HEK293 (cell line): ENCODE measurements around the gene GCNT2.

ENCODE experiments used
- CTCF ChIA-PET: fragments of 350-600 bp; formaldehyde crosslinking; extraction: SDS; loops from one replicate; lab custom pipeline; 2021; ENCODE audit warnings: antibody characterized with exemption; lab: Yijun Ruan, JAX
- POLR2A ChIA-PET: fragments of 300-600 bp; formaldehyde crosslinking; extraction: SDS; loops from one replicate; lab custom pipeline; 2020; ENCODE audit warnings: antibody characterized with exemption, inconsistent platforms; lab: Yijun Ruan, JAX
- H3K27ac ChIP-seq: fragments of 200-500 bp; sonication (Bioruptor generic); 2 replicates; pipeline ENCODE4 v1.5.1; 2014; ENCODE audit warnings: low read depth, low read length, control low read depth, inconsistent platforms; ENCODE audit errors: extremely low read depth
- H3K36me3 ChIP-seq, 2 experiments: fragments of 200-500 bp in 1 of 2; sonication (Bioruptor generic) in 1 of 2; 1 replicate in 1 of 2; 2 replicates in 1 of 2; pipeline ENCODE4 v1.5.1; 2014 to 2017; ENCODE audit warnings: inconsistent platforms in 2 of 2, low read length in 2 of 2; ENCODE audit not compliant: control insufficient read depth in 2 of 2, insufficient read depth in 1 of 2
- H3K4me1 ChIP-seq: fragments of 200-500 bp; sonication (Bioruptor generic); 2 replicates; pipeline ENCODE4 v1.5.1; 2014; ENCODE audit warnings: mild to moderate bottlenecking, low read length, inconsistent platforms; ENCODE audit not compliant: control insufficient read depth, insufficient read depth
- H3K4me3 ChIP-seq: 2 replicates; pipeline ENCODE4 v1.5.1; 2011; ENCODE audit warnings: low read depth, mild to moderate bottlenecking, control low read depth, low read length, moderate library complexity
- H3K9me3 ChIP-seq: fragments of 200-500 bp; sonication (Bioruptor generic); 2 replicates; pipeline ENCODE4 v1.5.1; 2014; ENCODE audit warnings: low read depth, low read length, inconsistent platforms; ENCODE audit not compliant: control insufficient read depth, insufficient read depth
- ATF2 ChIP-seq: fragments of 450-650 bp; formaldehyde crosslinking; IDR thresholded peaks from 2 replicates; pipeline ENCODE4 v1.5.1; 2016; ENCODE audit warnings: missing biosample characterization, missing genetic modification characterization, low read depth
- BCL11B ChIP-seq: fragments of 450-650 bp; formaldehyde crosslinking; IDR thresholded peaks from 2 replicates; pipeline ENCODE4 v1.5.1; 2016; ENCODE audit warnings: low read depth, missing biosample characterization, missing genetic modification characterization
- EGR2 ChIP-seq: fragments of 450-650 bp; formaldehyde crosslinking; IDR thresholded peaks from 2 replicates; pipeline ENCODE4 v1.5.1; 2016; ENCODE audit warnings: low read depth, missing biosample characterization, missing genetic modification characterization
- GFI1B ChIP-seq: fragments of 450-650 bp; formaldehyde crosslinking; IDR thresholded peaks from 2 replicates; pipeline ENCODE4 v1.5.1; 2016; ENCODE audit warnings: missing biosample characterization, missing genetic modification characterization
- KLF8 ChIP-seq: fragments of 450-650 bp; formaldehyde crosslinking; IDR thresholded peaks from 2 replicates; pipeline ENCODE4 v1.5.1; 2016; ENCODE audit warnings: missing biosample characterization, missing genetic modification characterization
- PRDM1 ChIP-seq: fragments of 450-650 bp; formaldehyde crosslinking; IDR thresholded peaks from 2 replicates; pipeline ENCODE4; 2016; ENCODE audit warnings: missing biosample characterization, missing genetic modification characterization
- SETDB1 ChIP-seq: IDR thresholded peaks from one replicate; pipeline ENCODE4 v1.6.1; 2017; ENCODE audit warnings: mild to moderate bottlenecking, low read length, moderate library complexity, mixed read lengths; ENCODE audit not compliant: insufficient read length
- SP3 ChIP-seq: fragments of 450-650 bp; formaldehyde crosslinking; IDR thresholded peaks from 2 replicates; pipeline ENCODE4 v1.5.1; 2016; ENCODE audit warnings: missing biosample characterization, missing genetic modification characterization
- TRIM28 ChIP-seq: IDR thresholded peaks from 2 replicates; pipeline ENCODE4 v1.6.1; 2011; ENCODE audit warnings: low read length, control low read depth, borderline replicate concordance
- YY1 ChIP-seq: fragments of 450-650 bp; formaldehyde crosslinking; IDR thresholded peaks from 2 replicates; pipeline ENCODE4 v1.5.1; 2018; ENCODE audit warnings: missing biosample characterization, missing genetic modification characterization
- YY2 ChIP-seq: fragments of 450-650 bp; formaldehyde crosslinking; IDR thresholded peaks from 2 replicates; pipeline ENCODE4 v1.5.1; 2016; ENCODE audit warnings: missing biosample characterization, missing genetic modification characterization
- ZBTB20 ChIP-seq: fragments of 450-650 bp; formaldehyde crosslinking; IDR thresholded peaks from 2 replicates; pipeline ENCODE4 v1.5.1; 2016; ENCODE audit warnings: missing biosample characterization, missing genetic modification characterization
- ZBTB7A ChIP-seq: fragments of 450-650 bp; formaldehyde crosslinking; IDR thresholded peaks from 2 replicates; pipeline ENCODE4 v1.5.1; 2016; ENCODE audit warnings: low read depth, missing biosample characterization, missing genetic modification characterization
- ZNF121 ChIP-seq: fragments of 450-650 bp; formaldehyde crosslinking; IDR thresholded peaks from 2 replicates; pipeline ENCODE4 v1.5.1; 2016; ENCODE audit warnings: missing biosample characterization, missing genetic modification characterization
- ZNF138 ChIP-seq: fragments of 450-650 bp; formaldehyde crosslinking; IDR thresholded peaks from 2 replicates; pipeline ENCODE4 v1.5.1; 2016; ENCODE audit warnings: missing biosample characterization, missing genetic modification characterization, borderline replicate concordance
- ZNF155 ChIP-seq: fragments of 450-650 bp; formaldehyde crosslinking; IDR thresholded peaks from 2 replicates; pipeline ENCODE4 v1.5.1; 2016; ENCODE audit warnings: missing biosample characterization, missing genetic modification characterization
- ZNF157 ChIP-seq: fragments of 450-650 bp; formaldehyde crosslinking; IDR thresholded peaks from 2 replicates; pipeline ENCODE4 v1.5.1; 2016; ENCODE audit warnings: missing biosample characterization, missing genetic modification characterization
- ZNF16 ChIP-seq: fragments of 450-650 bp; formaldehyde crosslinking; IDR thresholded peaks from 2 replicates; pipeline ENCODE4 v1.5.1; 2016; ENCODE audit warnings: low read depth, missing biosample characterization, missing genetic modification characterization
- ZNF19 ChIP-seq: fragments of 450-650 bp; formaldehyde crosslinking; IDR thresholded peaks from 2 replicates; pipeline ENCODE4; 2016; ENCODE audit warnings: missing biosample characterization, missing genetic modification characterization, low read depth
- ZNF211 ChIP-seq: fragments of 450-650 bp; formaldehyde crosslinking; IDR thresholded peaks from 2 replicates; pipeline ENCODE4 v1.5.1; 2016; ENCODE audit warnings: low read depth, missing biosample characterization, missing genetic modification characterization
- ZNF239 ChIP-seq: fragments of 450-650 bp; formaldehyde crosslinking; IDR thresholded peaks from 2 replicates; pipeline ENCODE4 v1.5.1; 2016; ENCODE audit warnings: missing biosample characterization, missing genetic modification characterization
- ZNF24 ChIP-seq: fragments of 450-650 bp; formaldehyde crosslinking; IDR thresholded peaks from 2 replicates; pipeline ENCODE4 v1.5.1; 2016; ENCODE audit warnings: missing biosample characterization, missing genetic modification characterization
- ZNF248 ChIP-seq: fragments of 450-650 bp; formaldehyde crosslinking; IDR thresholded peaks from 2 replicates; pipeline ENCODE4 v1.5.1; 2017; ENCODE audit warnings: missing biosample characterization, missing genetic modification characterization
- ZNF521 ChIP-seq: fragments of 450-650 bp; formaldehyde crosslinking; IDR thresholded peaks from 2 replicates; pipeline ENCODE4 v1.5.1; 2017; ENCODE audit warnings: missing biosample characterization, mild to moderate bottlenecking, missing genetic modification characterization
- ZNF549 ChIP-seq: fragments of 450-650 bp; IDR thresholded peaks from 2 replicates; pipeline ENCODE4 v1.5.1; 2018; ENCODE audit warnings: missing biosample characterization, missing genetic modification characterization, mild to moderate bottlenecking, inconsistent platforms, moderate library complexity
- ZNF558 ChIP-seq: fragments of 450-650 bp; formaldehyde crosslinking; IDR thresholded peaks from 2 replicates; pipeline ENCODE4 v1.5.1; 2016; ENCODE audit warnings: missing biosample characterization, missing genetic modification characterization
- ZNF76 ChIP-seq: fragments of 450-650 bp; formaldehyde crosslinking; IDR thresholded peaks from 2 replicates; pipeline ENCODE4; 2016; ENCODE audit warnings: low read depth, missing biosample characterization, missing genetic modification characterization, borderline replicate concordance
- ZSCAN4 ChIP-seq: fragments of 450-650 bp; formaldehyde crosslinking; IDR thresholded peaks from 2 replicates; pipeline ENCODE4 v1.5.1; 2017; ENCODE audit warnings: missing biosample characterization, missing genetic modification characterization
- TF ChIP-seq, protein P1 (sequence below): fragments of 450-650 bp; formaldehyde crosslinking; IDR thresholded peaks from 2 replicates; pipeline ENCODE4 v1.5.1; 2016; ENCODE audit warnings: missing biosample characterization, missing genetic modification characterization
- TF ChIP-seq, protein P2 (sequence below): fragments of 450-650 bp; formaldehyde crosslinking; IDR thresholded peaks from 2 replicates; pipeline ENCODE4 v1.5.1; 2016; ENCODE audit warnings: missing biosample characterization, missing genetic modification characterization
- TF ChIP-seq, protein P3 (sequence below): fragments of 450-650 bp; formaldehyde crosslinking; IDR thresholded peaks from 2 replicates; pipeline ENCODE4 v1.5.1; 2017; ENCODE audit warnings: missing biosample characterization, mild to moderate bottlenecking, missing genetic modification characterization, moderate library complexity

The GCNT2 gene

DNA sequence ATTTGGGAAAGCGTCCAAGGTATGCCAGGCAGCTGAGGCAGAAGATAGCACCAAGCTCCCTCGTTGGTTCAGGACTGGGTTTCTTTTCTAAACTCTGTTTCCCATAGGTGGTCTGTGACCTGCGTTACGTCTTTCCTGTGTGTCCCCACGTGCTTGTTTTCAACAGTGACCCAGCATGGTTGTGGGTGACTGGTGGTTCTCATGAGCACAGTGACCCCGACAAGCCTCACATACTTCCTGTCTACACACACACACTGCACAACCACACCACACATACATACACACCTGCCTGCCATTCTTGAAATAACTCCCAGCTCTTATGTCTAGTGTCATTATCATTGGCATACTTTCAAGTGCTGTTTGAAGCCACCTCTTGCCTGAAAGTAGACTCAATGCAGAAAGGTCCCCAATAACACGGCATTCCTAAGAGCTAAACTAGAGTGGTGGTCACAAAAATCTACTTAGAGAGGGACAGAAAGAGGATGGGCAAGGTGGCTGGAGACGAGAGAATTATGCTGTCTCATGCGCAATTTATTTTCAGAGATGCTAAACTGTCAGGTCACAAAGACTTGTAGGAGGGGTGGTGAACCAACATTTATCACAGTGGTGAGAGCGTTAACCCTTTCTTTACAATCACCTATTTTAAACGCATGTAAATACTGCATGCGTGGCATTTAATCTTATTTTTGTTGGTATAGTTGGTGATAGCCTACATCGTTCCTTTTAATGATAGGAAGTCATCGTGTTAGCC lies 66.7 kb downstream of the GCNT2 start (continued):
- TF ChIP-seq ZBTB20 (no peak), ZNF24 (tag by site-specific recombination) (no peak), ZNF19 (tag by site-specific recombination) (no peak), ZNF558 (no peak), SETDB1 (no peak), ZNF549 (no peak), ZNF16 (no peak)

- ChIA-PET POLR2A (no interaction called here), CTCF (interaction anchor here (0.7 to 1.6 kb wide), 2 partner anchors 20 to 110 kb away, joined by 3 to 7 read pairs; no protein-coding TSS in a partner anchor)
- Histone ChIP-seq H3K9me3 (no peaks in the 10 kb centered on the region), H3K4me1 (peaks cover under 1% of the 10 kb centered on the region; the same call in 1 of the 2 replicates), H3K36me3 (no peaks in the 10 kb centered on the region), H3K4me3 (no peak overlapping the region), H3K27ac (no peak overlapping the region)
- TF ChIP-seq PRDM1 (no peak), GFI1B (tag by site-specific recombination) (no peak), ZNF248 (tag by site-specific recombination) (no peak), ZNF121 (tag by site-specific recombination) (no peak), ZBTB7A (no peak), YY1 (tag by site-specific recombination) (no peak), ATF2 (tag by site-specific recombination) (no peak), ZNF157 (tag by site-specific recombination) (no peak), ZNF211 (tag by site-specific recombination) (no peak), ZNF239 (tag by site-specific recombination) (0 out of 2 replicates have a peak, but pooled peaks have one; percentile 17), EGR2 (tag by site-specific recombination) (peak; percentile 34; the same call in 1 of the 2 replicates), ZNF138 (tag by site-specific recombination) (no peak), BCL11B (tag by site-specific recombination) (no peak), YY2 (no peak), ZNF521 (tag by site-specific recombination) (no peak), ZNF76 (no peak), ZNF155 (tag by site-specific recombination) (no peak), SP3 (no peak), ZSCAN4 (tag by site-specific recombination) (peak; percentile 38), KLF8 (tag by site-specific recombination) (no peak), TRIM28 (no peak)
- TF ChIP-seq, protein P1, sequence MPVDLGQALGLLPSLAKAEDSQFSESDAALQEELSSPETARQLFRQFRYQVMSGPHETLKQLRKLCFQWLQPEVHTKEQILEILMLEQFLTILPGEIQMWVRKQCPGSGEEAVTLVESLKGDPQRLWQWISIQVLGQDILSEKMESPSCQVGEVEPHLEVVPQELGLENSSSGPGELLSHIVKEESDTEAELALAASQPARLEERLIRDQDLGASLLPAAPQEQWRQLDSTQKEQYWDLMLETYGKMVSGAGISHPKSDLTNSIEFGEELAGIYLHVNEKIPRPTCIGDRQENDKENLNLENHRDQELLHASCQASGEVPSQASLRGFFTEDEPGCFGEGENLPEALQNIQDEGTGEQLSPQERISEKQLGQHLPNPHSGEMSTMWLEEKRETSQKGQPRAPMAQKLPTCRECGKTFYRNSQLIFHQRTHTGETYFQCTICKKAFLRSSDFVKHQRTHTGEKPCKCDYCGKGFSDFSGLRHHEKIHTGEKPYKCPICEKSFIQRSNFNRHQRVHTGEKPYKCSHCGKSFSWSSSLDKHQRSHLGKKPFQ (tag by site-specific recombination): 0 out of 2 replicates have a peak, but pooled peaks have one; percentile 32
- TF ChIP-seq, protein P2, sequence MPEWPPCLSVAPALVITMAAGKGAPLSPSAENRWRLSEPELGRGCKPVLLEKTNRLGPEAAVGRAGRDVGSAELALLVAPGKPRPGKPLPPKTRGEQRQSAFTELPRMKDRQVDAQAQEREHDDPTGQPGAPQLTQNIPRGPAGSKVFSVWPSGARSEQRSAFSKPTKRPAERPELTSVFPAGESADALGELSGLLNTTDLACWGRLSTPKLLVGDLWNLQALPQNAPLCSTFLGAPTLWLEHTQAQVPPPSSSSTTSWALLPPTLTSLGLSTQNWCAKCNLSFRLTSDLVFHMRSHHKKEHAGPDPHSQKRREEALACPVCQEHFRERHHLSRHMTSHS: 0 out of 2 replicates have a peak, but pooled peaks have one; percentile 6
- TF ChIP-seq, protein P3, sequence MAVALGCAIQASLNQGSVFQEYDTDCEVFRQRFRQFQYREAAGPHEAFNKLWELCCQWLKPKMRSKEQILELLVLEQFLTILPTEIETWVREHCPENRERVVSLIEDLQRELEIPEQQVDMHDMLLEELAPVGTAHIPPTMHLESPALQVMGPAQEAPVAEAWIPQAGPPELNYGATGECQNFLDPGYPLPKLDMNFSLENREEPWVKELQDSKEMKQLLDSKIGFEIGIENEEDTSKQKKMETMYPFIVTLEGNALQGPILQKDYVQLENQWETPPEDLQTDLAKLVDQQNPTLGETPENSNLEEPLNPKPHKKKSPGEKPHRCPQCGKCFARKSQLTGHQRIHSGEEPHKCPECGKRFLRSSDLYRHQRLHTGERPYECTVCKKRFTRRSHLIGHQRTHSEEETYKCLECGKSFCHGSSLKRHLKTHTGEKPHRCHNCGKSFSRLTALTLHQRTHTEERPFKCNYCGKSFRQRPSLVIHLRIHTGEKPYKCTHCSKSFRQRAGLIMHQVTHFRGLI (tag by site-specific recombination): no peak
Measured at GRCh38 chr6:10588562-10589428, 67.6 kb downstream of the GCNT2 start.
